DOHH2 (cell line): Measurements from ENCODE around the gene APOBEC3A.
"Not testable (repeated sequence)": the region's sequence is repeated elsewhere in the genome, so short reads cannot be mapped to it uniquely, and the experiment has no call there.

Experiments used
- CTCF ChIP-seq: fragments of 200-600 bp; sonication (generic); IDR thresholded peaks from one replicate; pipeline ENCODE4 v1.5.1; 2014; ENCODE audit warnings: antibody characterized with exemption, mild to moderate bottlenecking, low read depth, low read length; ENCODE audit not compliant: poor library complexity, severe bottlenecking
- EZH2phosphoT487 ChIP-seq: fragments of 200-600 bp; sonication (generic); IDR thresholded peaks from 2 replicates; pipeline ENCODE4 v1.6.1; 2017; ENCODE audit warnings: borderline replicate concordance, mild to moderate bottlenecking, antibody characterized with exemption, low read length, moderate library complexity, mixed read lengths

GRCh38 chr22:38992871-38993371 is 35.5 kb downstream of the APOBEC3A start:
- TF ChIP-seq CTCF, EZH2phosphoT487: not testable (repeated sequence)
